Amniotic epithelial cell (primary cell): ENCODE data around the gene ABCC4.
"Not testable (repeated sequence)": the region's sequence is repeated elsewhere in the genome, so short reads cannot be mapped to it uniquely, and the experiment has no call there.

Source experiments
- DNase-seq: peaks from one replicate; pipeline ENCODE4 v3.0.0-alpha.2; 2010; ENCODE audit warnings: low read depth

Gene ABCC4

DNA sequence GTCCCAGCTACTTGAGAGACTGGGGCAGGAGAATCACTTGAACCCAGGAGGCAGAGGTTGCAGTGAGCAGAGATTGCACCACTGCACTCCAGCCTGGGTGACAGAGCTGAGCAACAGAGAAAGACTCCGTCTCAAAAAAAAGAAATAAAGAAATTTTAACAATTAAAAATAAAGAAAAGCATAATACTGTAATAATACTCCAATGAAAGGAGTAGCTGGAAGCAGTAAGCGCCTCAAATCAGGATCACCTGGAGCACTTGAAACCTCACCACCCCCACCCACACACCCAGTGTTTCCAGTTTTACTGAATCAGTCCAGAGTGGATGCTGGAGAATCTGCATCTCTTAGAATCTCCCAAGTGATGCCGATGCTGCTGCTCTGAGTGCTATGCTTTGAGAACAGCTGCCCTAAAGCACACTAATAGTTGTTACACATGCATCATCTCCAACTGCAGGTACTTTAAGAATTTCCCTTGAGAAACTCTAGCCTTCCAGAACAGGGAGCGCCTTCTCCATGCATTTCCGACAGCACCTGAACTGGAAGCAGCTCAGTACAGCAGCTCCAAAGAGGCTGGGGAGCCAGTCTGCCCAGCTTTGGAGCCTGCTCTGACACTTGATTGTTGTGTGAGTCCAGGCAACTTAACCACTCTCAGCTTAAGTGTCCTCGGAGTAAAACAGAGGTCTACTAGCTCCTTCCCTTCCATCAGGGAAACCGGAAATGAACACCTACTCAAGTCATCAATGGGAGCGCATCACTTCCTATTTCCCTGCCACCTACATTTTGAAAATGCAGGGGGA, 2.9 kb downstream of the ABCC4 start:
- DNase-seq, result no peak

DNA sequence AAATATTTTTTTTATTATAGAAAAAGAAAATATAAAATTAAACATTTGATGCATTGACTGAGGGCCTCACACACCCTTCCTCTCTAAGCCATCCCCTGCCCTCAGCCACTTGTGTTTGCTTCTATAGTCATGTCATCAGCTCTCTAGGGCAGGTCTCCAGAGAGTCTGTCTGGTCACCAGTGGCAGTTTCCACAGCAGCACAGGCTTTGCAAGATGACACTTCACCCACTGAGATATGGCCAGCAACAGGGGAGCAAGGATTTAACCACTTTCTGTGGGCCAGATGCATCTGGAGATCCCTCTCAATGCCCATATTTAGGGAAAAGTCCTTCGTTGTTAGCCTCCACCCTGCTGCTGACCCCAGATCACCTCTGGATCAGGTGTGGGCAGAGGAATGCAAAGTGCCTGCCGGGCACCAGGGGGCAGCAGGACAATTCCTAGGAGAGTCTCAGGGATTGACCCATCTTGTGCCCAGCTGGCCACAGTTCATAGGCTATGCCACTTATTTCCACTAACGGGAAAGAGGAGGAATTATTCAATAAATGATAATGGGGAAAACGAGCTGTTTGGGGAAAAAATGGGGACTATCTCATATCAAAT, 4.8 kb downstream of the ABCC4 start:
- peak; percentile 25 for DNase-seq

DNA sequence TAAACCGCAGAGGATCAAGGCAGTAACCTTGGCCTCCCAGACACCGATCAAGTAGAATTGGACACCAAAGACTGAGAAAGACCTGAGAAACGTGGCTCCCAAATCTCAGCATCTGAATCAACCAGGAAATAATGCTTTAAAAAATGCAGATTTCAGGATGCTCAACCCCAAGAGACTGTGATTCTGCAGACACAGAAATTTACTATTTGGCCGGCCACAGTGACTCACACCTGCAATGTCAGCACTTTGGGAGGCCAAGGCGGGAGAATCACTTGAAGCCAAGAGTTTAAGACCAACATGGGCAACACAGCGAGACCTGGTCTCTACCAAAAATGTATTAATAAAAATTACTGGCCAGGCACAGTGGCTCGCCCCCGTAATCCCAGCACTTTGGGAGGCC, 6.2 kb downstream of the ABCC4 start:
- DNase-seq, result no peak

DNA sequence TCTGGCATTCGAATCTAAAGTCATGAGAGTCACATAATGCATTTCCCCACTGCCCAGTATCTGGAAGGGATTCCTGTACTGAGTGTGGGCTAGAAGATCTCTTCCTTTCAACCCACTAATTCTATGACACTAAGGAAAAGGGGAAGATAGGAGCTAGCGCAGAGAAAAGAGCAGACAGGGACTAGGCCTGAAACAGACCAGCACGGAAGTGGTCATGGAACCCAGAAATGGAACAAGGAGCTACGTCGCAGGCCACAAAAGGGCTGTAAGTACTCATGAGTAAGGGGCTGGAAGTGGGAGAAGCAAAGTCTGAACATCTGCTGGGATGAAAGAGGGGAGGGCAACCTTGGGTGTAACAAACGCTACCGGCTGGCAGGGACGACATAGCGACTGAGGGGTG, 8.6 kb downstream of the ABCC4 start:
- DNase-seq, result no peak

DNA sequence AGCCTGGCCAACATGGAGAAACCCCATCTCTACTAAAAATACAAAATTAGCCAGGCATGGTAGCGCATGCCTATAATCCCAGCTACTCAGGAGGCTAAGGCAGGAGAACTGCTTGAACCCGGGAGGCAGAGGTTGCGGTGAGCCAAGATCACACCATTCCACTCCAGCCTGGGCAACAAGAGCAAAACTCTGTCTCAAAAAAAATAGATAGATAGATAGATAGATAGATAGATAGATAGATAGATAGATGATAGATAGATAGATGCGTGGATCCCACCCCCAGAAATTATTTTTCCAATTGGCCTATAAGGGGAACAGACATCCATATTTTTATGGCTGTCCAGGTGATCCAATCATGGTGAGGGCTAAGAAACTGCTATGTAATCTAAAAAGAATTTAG, 11.3 kb downstream of the ABCC4 start:
- DNase-seq, result not testable (repeated sequence)

DNA sequence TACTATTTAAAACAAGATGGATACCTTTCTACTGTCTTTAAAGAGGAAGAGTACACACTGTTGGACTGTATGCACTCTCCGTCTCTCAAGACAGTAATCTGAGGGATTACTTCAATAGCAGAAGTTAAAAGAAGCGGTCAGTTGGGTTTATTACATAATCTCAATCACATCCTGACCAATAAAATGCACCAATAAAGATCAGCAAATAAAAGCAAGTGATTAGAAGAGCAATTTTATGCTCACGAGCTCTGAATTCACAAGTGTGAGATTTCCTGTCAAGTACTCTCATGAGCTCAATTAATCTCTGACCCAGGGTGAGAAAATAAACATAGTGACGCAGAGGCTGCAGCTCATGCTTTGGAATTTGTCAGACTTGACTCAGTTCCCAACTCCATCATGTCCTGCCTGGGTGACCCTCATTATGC, 12.2 kb downstream of the ABCC4 start:
- DNase-seq, result no peak

DNA sequence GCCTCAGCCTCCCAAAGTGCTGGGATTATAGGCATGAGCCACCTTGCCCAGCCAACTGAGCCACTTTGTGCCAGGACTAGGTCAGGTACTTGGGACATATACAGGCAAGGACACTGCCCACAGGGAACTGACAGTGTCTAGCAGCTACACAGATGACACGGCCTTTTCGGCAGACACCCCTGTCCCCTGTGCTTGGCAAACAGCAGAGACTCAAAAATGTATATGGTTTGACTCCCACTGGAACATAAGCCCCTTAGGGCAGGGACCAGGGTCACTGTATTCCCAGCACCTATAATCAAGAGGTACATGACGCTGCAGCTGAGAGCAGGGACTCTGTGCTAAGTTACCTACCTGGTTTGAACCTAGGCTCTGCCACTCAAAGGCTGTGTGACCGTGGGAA, 16.8 kb downstream of the ABCC4 start:
- DNase-seq, result no peak

DNA sequence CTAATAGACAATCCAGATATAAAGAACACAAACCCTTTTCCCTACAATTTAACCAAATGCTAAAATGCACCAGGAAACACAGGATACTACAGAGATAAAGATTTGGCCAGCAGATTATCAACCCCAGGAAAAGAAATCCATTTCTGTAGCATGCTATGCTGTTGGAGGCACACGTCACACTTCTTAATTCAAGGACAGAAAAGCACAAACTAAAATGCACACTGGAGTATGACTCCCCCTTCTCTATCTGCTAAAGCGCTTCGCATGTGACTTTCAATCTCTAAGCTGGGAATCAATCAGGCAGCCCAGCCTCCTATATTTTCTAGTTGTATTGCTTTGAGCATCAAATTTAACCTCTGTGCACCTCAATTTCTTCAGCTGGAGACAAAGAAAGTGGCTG, 22.2 kb downstream of the ABCC4 start:
- no peak for DNase-seq

DNA sequence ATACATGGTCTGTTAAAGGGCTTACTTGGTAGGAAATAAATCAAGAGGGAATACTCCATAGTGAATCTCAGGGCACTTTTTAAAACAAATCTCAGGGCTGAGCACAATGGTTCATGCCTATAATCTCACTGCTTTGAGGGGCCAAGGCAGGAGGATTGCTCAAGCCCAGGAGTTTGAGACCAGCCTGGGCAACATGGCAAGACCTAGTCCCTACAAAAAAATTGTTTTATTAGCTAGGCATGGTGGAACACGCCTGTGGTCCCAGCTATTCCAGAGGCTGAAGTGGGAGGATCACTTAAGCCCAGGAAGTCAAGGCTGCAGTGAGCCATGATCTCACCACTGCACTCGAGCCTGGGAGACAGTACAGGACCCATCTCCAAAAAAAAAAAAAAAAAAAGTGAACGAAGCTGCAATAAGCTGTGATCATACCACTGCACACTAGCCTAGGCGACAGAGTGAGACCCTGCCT, 25.2 kb downstream of the ABCC4 start:
- peak; percentile 37 for DNase-seq

DNA sequence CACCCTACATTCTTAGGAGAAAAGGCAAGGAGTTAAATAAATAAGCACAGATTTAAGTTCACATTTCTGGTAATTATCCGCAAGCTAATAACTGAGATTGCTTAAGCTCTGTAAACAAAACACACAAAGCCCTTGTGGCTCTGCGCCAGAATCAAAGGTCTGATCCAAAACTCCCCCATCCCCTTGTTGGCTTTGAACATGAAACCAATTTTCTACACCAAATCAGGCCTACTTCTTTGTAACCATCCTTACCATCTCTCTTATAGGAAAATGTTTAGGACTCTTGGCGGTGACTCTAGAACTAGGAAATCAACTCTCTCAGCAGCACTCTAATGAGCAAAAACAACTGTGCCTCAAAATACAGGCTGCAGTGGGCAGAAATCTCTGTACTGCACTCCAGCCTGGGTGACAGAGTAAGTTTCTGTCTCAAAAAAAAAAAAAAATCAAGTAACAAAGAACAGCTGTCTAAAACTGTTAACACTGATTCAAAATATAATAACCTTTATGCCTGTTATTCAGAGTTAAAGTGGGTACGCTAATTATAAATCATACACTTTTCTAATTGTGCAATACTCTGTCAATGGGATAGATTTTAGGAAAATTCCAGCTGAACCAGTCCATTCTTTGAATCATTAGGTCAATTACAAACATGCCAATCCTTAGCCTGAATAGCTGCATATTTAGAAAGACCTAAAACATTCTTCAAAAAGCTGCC, 25.8 kb downstream of the ABCC4 start:
- DNase-seq, result no peak

DNA sequence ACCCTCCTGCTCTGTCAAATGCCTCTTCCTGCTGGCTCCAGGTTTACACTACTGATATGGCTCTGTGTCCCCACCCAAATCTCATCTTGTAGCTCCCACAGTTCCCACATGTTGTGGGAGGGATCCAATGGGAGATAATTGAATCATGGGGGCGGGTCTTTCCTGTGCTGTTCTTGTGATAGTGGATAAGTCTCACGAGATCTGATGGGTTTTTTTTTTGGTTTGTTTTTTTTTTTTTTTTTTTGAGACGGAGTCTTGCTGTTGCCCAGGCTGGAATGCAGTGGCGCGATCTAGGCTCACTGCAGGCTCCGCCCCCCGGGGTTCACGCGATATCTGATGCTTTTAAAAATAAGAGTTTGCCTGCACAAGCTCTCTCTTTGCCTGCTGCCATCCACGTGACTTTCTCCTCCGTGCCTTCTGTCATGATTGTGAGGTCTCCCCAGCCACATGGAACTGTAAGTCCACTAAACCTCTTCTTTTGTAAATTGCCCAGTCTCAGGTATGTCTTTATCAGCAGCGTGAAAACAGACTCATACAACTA, 27.6 kb downstream of the ABCC4 start:
- DNase-seq, result not testable (repeated sequence)

DNA sequence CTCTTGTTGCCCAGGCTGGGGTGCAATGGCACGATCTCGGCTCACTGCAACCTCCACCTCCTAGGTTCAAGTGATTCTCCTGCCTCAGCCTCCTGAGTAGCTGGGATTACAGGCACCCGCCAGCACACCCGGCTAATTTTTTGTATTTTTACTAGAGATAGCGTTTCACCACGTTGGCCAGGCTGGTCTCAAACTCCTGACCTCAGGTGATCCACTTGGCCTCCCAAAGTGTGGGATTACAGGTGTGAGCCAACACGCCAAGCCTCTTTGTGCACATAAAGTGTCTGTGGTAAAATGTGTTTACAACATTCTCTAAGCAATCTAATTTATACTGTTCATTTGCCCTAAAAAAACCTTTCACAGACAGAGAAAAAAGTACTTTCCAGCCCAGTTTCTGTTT, 29.2 kb downstream of the ABCC4 start:
- not testable (repeated sequence) for DNase-seq

DNA sequence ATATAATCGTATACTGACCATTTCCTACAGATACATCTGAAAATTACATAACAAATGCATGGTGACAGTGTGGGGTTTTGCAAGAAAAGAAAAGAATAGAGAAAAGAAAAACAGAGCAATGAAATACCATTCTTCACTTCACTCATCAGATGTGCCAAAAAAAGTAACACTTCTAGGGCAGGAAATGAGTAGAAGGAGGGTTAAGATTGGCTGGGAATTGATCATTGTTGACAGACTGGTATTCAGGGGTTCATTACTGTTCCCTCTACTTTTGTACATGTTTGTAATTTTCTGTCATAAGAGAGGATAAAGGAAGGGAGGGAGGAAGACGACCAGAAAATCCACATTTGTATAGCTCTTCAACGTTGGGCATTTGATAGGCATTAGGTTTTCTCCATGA, 31.5 kb downstream of the ABCC4 start:
- no peak for DNase-seq

DNA sequence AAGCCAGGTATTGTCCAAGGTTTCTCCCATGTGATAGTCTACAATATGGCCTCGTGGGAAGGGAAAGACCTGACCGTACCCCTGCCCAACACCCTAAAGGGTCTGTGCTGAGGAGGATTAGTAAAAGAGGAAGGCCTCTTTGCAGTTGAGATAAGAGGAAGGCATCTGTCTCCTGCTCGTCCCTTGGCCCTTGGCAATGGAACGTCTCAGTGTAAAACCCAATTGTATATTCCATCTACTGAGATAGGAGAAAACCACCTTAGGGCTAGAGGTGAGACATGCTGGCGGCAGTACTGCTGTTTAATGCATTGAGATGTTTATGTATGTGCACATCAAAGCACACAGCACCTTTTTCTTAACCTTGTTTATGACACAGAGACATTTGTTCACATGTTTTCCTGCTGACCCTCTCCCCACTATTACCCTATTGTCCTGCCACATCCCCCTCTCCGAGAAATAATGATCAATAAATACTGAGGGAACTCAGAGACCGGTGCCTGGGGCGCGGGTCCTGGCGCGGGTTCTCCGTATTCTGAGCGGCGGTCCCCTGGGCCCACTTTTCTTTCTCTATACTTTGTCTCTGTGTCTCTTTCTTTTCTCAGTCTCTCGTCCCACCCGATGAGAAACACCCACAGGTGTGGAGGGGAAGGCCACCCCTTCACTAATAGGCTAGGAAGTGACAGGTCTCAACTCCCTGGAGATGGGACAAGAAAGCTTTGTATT, 32.7 kb downstream of the ABCC4 start:
- DNase-seq, result not testable (repeated sequence)

DNA sequence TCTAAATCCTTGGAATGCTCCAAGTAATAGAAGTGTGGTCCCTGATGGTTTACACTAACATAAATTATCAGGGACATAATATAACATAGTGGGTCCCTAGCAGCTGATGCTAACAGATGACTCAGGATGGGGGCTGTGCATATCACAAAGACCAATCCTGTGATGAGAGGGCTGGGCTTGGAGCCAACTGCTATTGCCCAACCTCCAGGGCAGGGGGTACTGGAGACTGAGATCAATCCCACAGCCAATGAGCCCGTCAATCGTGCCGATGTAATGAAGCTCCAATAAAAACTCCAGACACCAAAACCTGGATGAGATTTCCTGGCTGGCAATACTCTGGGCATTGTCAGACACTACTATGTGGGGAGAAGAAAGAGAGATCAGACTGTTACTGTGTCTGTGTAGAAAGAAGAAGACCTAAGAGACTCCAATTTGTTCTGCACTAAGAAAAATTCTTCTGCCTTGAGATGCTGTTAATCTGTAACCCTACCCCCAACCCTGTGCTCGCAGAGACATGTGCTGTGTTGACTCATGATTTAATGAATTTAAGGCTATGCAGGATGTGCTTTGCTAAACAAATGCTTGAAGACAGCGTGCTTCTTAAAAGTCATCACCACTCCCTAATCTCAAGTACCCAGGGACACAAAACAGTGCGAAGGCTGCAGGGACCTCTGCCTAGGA, 33.4 kb downstream of the ABCC4 start:
- DNase-seq, result peak; percentile 74

DNA sequence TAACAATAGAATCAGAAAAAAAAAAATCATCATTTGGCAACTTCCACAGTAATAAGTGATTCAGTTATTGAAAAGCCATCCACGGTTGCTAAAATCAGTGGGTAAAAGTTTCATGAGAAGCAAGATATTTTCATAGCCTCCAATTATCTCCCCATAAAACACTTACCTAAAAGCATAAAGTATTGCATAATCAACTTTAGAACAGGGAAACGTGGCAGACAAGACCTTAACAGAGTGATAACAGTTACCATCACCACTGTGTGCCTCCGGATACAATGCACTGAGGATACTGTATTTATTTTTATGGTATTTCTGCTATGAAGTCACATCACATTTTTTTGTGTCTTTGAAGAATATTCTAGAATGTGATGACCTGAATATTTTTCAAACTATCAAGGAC, 37.0 kb downstream of the ABCC4 start:
- DNase-seq, result no peak

DNA sequence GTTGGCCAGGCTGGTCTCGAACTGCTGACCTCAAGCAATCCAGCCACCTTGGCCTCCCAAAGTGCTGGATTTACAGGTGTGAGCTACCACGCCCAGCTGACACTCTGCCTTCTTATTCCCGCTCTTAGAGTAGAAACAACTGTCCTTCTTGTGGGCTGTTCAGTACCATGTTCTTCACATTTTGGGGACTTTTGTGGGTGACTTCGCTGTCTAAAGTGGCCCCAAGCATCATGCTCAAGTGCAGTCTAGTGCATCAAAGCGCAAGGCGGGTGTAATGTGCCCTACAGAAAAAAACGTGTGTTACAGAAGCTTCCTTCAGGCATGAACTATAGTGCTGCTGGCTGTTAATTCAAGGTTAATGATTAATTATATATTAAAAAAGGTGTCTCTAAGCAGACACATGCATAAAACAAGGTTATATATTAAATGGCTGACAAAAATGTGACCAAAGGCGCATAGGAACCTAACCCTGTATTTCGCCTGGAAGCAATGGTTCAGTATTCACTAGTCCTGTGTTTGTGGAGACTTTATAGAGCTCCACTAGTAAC, 38.3 kb downstream of the ABCC4 start:
- DNase-seq, result no peak

DNA sequence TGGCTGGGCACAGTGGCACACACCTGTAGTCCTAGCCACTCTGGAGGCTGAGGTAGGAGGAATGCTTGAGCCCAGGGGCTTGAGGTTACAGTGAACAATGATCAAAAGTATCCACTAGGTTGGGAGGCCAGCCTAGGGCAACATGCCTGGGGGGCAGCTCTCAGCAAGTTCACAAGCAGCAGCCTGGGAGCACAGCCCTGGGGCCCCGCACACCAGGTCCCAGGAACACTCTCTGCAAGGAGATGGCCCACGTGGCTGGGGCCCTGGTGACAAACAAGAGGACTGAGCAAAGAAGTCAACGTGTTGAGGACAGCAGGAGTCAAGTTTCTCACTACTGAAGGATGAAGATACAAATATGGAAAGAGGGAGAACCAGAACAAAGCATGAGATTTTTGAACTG, 39.3 kb downstream of the ABCC4 start:
- DNase-seq, result no peak

DNA sequence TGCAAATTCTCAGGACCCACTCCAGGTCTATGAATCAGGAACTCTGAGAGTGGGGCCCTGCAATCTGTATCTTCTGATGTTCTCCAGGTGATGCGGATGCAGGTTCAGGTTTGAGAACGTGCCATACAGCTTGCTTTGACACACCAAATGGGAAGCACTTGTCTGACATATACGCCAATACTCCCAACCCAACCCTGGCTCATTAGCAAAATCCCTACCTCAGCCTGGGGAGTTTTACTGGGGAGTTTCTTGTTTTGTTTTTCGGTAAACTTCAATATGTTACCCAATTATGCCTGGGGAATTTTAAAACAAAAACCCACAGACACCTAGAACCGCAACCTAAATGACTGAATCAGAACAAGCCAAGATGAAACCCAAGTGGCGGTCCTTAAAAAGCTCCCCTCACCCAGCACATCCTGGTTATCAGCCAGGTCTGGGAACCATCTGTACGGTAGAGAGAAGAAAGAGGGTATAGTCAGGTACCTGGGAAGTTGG, 41.2 kb downstream of the ABCC4 start:
- no peak for DNase-seq

DNA sequence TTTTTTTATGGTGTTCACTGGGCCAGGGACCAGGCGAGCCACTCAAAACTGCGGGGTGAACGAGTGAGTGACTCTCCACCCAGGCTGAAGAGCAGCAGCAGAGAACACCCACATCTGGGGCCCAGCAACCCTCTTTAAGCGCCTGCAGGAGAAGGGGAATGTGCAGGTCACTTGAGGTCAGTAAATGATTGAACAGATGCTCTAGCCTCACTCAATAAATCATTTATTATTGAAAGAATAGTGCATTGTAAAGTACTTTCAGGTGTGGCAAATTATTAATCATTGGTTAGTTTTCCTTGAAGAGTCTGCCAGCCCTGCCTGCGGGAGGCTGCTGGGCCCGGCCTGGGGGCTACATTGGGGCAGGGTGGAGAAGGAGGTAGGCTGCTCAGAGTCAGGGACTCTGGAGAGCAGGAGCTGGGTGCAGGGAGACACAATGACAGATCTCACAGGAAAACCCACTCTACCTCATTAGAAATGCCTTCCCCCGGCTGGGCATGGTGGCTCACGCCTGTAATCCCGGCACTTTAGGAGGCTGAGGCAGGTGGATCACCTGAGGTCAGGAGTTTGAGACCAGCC, 42.5 kb downstream of the ABCC4 start:
- DNase-seq, result no peak

DNA sequence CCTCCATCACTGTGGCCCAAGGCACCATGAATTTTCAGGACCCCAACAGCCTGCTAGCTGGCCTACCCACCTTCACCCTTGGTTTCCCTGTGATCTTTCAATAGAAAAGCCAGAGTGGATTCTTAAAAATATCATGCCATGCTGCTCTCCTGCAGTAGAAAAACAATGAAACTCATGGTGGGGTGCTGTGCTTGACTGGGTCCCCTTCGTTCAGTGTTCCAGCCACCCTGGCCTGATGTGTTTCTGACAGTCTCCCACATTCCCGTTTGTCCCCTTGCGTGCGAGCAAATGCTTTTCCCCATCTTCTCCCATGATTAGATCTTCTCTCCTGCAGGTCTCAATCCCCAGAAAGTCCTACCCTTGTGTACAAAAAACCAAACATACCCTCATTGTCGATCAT, 43.2 kb downstream of the ABCC4 start:
- no peak for DNase-seq
